ENCODE results near the gene NKAIN2.
"Not testable (repeated sequence)": the region's sequence is repeated elsewhere in the genome, so short reads cannot be mapped to it uniquely, and the experiment has no call there.

Gene NKAIN2

GRCh38 chr6:124517339-124517738 is 713.7 kb downstream of the NKAIN2 start:
- DNase-seq (ENCODE audit: low read depth), result no peak

- DNase-seq (ENCODE audit: low read depth), result no peak
Observed at GRCh38 chr6:124520514-124520913, 716.8 kb downstream of the NKAIN2 start.

GRCh38 chr6:124522335-124522734 is 718.7 kb downstream of the NKAIN2 start:
- DNase-seq (ENCODE audit: low read depth), result no peak

DNA sequence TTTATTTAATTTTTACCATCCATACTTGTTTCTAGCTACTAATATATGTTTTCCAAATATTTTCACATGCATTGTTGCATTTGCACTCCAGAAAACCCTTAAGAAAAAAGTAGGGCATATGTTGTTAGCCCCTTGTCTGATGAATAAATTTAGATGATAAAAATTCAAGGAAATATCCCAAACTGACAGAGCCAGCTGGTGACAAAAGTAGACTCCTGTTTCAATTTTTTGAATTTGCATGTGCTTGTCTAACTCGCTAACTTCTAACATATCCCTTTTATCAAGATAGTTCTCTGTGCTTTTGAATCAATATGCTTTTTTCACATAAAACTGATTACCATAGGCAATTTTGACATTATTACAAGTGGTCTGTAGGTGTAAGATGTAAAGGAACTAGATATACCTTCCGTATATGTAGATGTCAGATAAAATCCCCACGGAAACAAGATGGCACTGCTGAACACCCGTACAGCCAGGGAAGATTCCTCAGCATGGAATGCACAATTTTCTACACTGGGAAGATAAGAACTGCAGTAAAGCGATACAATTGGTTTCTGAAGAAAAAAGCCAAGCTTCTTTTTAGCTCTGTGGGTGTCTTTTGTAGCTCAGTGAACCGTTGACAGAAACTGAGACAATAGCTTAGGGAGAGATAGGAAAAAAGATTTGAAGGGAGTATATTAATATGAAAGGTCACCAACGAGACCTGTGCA is 721.0 kb downstream of the NKAIN2 start:
- no peak for DNase-seq (ENCODE audit: low read depth)

GRCh38 chr6:124530926-124531325 is 727.3 kb downstream of the NKAIN2 start:
- no peak for DNase-seq (ENCODE audit: low read depth)

DNA sequence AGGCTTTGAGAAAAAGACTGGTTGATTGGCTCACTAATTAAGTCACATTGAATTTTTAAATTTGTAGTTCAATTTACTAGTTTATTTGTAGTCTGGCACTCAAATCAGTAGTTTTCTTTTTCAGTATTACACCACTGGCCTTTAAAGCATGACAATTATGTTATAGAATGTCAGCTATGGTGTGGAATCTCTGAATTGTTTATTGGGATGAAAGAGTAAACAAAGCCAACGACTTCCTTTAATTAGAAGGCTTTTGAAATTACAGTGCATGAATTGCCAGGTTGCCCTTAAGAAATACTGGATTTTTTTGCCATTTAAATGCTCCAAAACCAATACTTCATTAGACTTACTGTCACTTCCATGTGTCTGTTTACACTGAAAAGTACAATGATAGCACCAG is 731.6 kb downstream of the NKAIN2 start:
- DNase-seq (ENCODE audit: low read depth), result no peak

GRCh38 chr6:124535746-124536145 is 732.1 kb downstream of the NKAIN2 start:
- no peak for DNase-seq (ENCODE audit: low read depth)

DNA sequence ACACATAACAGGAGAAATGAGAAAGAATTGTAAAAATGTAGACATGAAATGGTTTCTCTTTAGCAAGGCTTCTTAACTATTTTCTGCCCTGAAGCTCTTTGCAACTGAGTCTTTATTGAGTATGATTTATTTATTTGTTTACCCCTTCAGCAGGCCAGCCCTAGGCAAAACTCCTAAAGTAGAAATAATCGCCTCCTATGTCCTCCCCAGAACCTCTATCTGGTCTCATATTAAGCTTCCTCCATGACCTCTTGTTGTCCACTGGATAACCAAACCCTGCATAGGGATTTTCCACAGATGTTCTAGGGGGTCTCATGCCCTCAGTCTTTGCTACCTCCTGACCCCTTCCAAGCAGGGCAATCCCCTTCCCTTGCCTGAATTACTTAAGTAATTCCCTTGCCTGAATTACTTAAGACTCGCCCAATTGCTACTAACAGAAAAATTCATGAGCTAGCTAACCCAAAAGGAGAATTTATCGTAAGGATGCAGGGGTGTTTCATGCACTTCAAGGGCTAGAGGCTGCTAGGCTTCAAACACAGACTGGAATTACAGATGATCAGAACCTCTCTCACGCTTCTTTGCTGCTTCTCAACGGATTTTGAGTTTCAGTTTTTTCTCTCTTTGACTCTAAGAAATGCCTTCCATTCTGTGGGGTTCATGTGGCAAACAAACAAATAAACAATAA is 732.6 kb downstream of the NKAIN2 start:
- no peak for DNase-seq (ENCODE audit: low read depth)

- DNase-seq (ENCODE audit: low read depth), result no peak
Observed at GRCh38 chr6:124536842-124537191, 733.2 kb downstream of the NKAIN2 start.

- DNase-seq (ENCODE audit: low read depth), result no peak
Observed at GRCh38 chr6:124539096-124539495, 735.4 kb downstream of the NKAIN2 start.

GRCh38 chr6:124541573-124541972 is 737.9 kb downstream of the NKAIN2 start:
- no peak for DNase-seq (ENCODE audit: low read depth)

GRCh38 chr6:124546601-124547000 is 742.9 kb downstream of the NKAIN2 start:
- no peak for DNase-seq (ENCODE audit: low read depth)

GRCh38 chr6:124551711-124552233 is 748.1 kb downstream of the NKAIN2 start:
- DNase-seq (ENCODE audit: low read depth), result no peak

- no peak for DNase-seq (ENCODE audit: low read depth)
Observed at GRCh38 chr6:124557873-124558272, 754.2 kb downstream of the NKAIN2 start.

DNA sequence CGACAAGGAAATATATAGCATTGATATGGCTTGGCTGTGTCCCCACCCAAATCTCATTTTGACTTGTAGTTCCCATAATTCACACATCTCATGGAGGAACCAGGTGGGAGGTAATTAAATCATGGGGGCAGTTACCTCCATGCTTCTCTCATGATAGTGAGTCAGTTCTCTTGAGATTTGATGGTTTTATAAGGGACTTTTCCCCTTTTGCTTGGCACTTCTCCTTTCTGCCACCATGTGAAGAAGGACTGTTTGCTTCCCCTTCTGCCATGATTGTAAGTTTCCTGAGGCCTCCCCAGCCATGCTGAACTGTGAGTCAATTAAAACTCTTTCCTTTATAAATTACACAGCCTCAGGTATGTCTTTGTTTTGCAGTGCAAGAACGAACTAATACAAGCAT is 756.4 kb downstream of the NKAIN2 start:
- not testable (repeated sequence) for DNase-seq (ENCODE audit: low read depth)

GRCh38 chr6:124560873-124561567 is 757.4 kb downstream of the NKAIN2 start:
- DNase-seq (ENCODE audit: low read depth), result no peak

DNA sequence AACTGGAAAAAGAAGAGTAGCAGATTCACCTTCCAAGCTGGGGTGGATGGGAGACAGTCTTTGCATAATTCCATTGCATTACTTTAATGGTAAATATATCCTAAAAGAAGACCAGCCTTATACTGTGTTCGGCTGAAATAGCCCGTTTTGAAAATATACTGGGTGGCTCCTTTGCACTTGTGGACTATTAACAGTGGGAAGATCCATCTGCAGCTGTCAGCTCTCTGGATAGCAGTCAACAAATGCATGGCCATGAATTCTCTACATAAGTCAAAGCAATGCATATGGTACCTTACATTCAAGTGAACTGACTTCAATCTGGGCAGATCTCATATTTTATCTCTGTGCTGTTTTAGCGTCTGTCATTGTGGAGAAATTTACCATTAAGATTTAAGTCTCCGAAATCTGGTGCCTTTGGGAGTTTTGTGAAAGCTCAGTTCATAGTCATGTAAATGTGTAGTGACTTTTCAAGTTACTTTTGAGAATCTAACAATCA is 758.0 kb downstream of the NKAIN2 start:
- no peak for DNase-seq (ENCODE audit: low read depth)

- not testable (repeated sequence) for DNase-seq (ENCODE audit: low read depth)
Observed at GRCh38 chr6:124564125-124564524, 760.5 kb downstream of the NKAIN2 start.

DNA sequence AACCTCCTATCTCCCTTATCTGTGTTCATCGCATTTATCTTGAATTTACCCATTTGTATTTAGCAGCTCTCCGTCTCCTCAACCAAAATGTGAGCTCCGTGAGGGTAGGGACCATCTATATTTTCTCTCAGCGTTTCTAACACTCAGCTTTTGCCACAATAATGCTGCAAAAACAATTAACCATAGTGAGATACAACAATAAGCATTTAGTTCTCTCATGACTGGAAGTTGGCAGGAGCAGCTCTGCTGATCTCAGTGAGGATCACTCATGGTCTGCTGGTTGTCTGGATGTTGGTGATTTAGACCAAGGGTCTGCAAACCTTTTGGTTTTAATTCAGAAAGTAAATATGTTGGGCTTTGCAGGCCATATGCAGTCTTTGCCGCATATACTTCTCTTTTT is 763.7 kb downstream of the NKAIN2 start:
- DNase-seq (ENCODE audit: low read depth), result no peak

DNA sequence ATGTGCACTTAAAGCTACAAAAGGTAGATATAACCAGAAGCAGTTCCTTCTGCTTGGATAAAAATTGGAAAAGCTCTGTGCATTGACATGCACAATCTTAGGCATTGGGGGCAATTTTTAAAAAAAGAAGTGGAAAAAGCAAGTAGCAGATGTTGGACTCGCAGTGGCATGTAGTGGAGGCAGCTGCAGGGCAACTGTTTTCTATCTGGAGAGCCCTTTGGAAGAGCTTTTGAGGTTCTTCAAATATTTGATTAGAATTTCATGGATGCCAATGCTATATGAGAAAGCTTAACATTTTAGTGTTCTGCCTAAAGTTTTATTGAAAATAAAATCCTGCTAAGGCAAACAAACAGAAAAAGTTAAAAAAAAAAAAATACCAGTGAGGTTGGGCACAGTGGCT is 770.3 kb downstream of the NKAIN2 start:
- DNase-seq (ENCODE audit: low read depth), result no peak

GRCh38 chr6:124577734-124578281 is 774.1 kb downstream of the NKAIN2 start:
- no peak for DNase-seq (ENCODE audit: low read depth)

DNA sequence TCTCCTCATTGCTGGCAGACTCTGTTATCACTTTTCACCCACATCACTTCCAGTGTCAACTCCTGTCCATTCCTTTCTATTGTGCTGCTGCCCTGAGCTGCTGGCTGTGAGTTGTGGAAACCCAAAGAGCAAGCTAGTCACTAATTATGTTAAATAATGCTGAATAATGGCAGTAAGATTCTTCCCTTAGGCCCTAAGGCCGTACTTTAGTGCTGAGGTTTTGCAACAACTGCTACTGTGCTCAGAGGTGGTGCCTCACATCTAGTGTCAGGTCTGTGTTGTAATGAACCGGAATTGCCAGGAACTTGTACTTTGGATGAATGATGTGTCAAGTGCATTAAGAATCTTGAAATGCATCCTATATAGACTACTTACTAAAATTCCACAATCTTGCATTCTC is 786.3 kb downstream of the NKAIN2 start:
- no peak for DNase-seq (ENCODE audit: low read depth)

GRCh38 chr6:124599656-124600055 is 796.0 kb downstream of the NKAIN2 start:
- DNase-seq (ENCODE audit: low read depth), result no peak

Measured in CMK (cell line).